ENCODE results near the gene RGPD8.

RGPD8 gene

GRCh38 chr2:112345030-112346027 lies 88.1 kb downstream of the RGPD8 start:
- TF ChIP-seq REST (IDR thresholded peaks at IDR 0.05; ENCODE audit: low read depth) (no peak), EGR1 (IDR thresholded peaks at IDR 0.05) (no peak), USF1 (IDR thresholded peaks at IDR 0.05) (no peak), FOXM1 (IDR thresholded peaks at IDR 0.05; ENCODE audit: borderline replicate concordance, low read depth) (no peak), ZBTB7A (IDR thresholded peaks at IDR 0.05; ENCODE audit: low read depth) (no peak), CEBPB (IDR thresholded peaks at IDR 0.05) (no peak), EP300 (IDR thresholded peaks at IDR 0.05; ENCODE audit: borderline replicate concordance) (no peak), TAF1 (IDR thresholded peaks at IDR 0.05; ENCODE audit: low read depth) (no peak), TEAD4 (IDR thresholded peaks at IDR 0.05) (no peak), YY1 (IDR thresholded peaks at IDR 0.05; ENCODE audit: low read depth) (no peak), NFIC (IDR thresholded peaks at IDR 0.05) (no peak), TCF12 (IDR thresholded peaks at IDR 0.05; ENCODE audit: low read depth) (no peak), CREB1 (IDR thresholded peaks at IDR 0.05; ENCODE audit: low read depth) (no peak), MAX (IDR thresholded peaks at IDR 0.05) (no peak)

GRCh38 chr2:112343827-112344585 lies 89.4 kb downstream of the RGPD8 start:
- TF ChIP-seq CREB1 (IDR thresholded peaks at IDR 0.05; ENCODE audit: low read depth) (no peak), YY1 (IDR thresholded peaks at IDR 0.05; ENCODE audit: low read depth) (no peak)

- TF ChIP-seq CREB1 (IDR thresholded peaks at IDR 0.05; ENCODE audit: low read depth) (no peak), RAD21 (IDR thresholded peaks at IDR 0.05; ENCODE audit: low read depth) (no peak), CEBPB (IDR thresholded peaks at IDR 0.05) (no peak), ZBTB7A (IDR thresholded peaks at IDR 0.05; ENCODE audit: low read depth) (no peak), MAX (IDR thresholded peaks at IDR 0.05) (no peak)
Observed at GRCh38 chr2:112342067-112342550, 91.3 kb downstream of the RGPD8 start.

GRCh38 chr2:112340475-112341267 lies 92.8 kb downstream of the RGPD8 start:
- TF ChIP-seq ZBTB7A (IDR thresholded peaks at IDR 0.05; ENCODE audit: low read depth), result no peak
- no peak for TF ChIP-seq TCF12 (IDR thresholded peaks at IDR 0.05; ENCODE audit: low read depth)
- no peak for TF ChIP-seq RAD21 (IDR thresholded peaks at IDR 0.05; ENCODE audit: low read depth)
- no peak for TF ChIP-seq FOXM1 (IDR thresholded peaks at IDR 0.05; ENCODE audit: borderline replicate concordance, low read depth)
- no peak for TF ChIP-seq TEAD4 (IDR thresholded peaks at IDR 0.05)
- no peak for TF ChIP-seq EP300 (IDR thresholded peaks at IDR 0.05; ENCODE audit: borderline replicate concordance)
- no peak for TF ChIP-seq NFIC (IDR thresholded peaks at IDR 0.05)
- no peak for TF ChIP-seq TAF1 (IDR thresholded peaks at IDR 0.05; ENCODE audit: low read depth)
- no peak for TF ChIP-seq EGR1 (IDR thresholded peaks at IDR 0.05)
- no peak for TF ChIP-seq MAX (IDR thresholded peaks at IDR 0.05)
- no peak for TF ChIP-seq USF1 (IDR thresholded peaks at IDR 0.05)
- no peak for TF ChIP-seq REST (IDR thresholded peaks at IDR 0.05; ENCODE audit: low read depth)
- no peak for TF ChIP-seq CREB1 (IDR thresholded peaks at IDR 0.05; ENCODE audit: low read depth)
- TF ChIP-seq CEBPB (IDR thresholded peaks at IDR 0.05), result no peak
- TF ChIP-seq YY1 (IDR thresholded peaks at IDR 0.05; ENCODE audit: low read depth), result no peak

All from Ishikawa (cell line).